ENCODE measurements around the gene CRTC3. TPM values are rescaled to one million over a fixed set of nuclear protein-coding genes. Genes with fewer than 3 reads are reported as not detected.

Gene CRTC3
- total RNA-seq, 1 experiment from 2014 or later: 3.9 TPM

DNA sequence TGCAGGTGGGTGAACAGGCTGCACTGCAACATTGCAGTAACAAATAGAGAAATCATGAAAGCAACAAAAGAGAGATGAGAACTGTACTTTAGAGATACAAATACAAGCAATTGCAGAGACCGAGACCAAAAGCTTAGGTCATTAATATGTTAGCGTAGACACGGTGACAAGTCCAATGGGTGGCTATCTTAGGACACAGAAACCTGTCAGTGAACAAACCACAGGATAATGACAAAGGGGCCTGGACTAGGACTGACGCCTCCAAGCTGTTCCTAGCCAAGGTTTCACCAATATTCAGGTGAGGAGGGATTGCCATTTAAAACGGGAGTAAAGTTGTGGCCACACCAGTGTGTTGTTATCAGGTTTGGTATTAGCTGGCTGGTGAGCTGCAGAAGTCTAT is 145.7 kb downstream of the CRTC3 start:
- Histone ChIP-seq H2AK5ac (ENCODE audit: insufficient read length, low read length) (no peak overlapping the region), H3K9me3 (ENCODE audit: control insufficient read depth, low read depth, low read length) (no peaks in the 10 kb centered on the region), H2AFZ (ENCODE audit: low read length) (no peak overlapping the region), H2BK20ac (ENCODE audit: low read depth, low read length, poor library complexity, severe bottlenecking) (no peak overlapping the region), H3K4me1 (ENCODE audit: insufficient read depth, low read length) (no peaks in the 10 kb centered on the region), H3K79me1 (ENCODE audit: insufficient read depth, low read depth, low read length, poor library complexity, severe bottlenecking) (no peaks in the 10 kb centered on the region), H4K8ac (replicated peaks; ENCODE audit: insufficient read length, low read depth, low read length) (no peak overlapping the region), H2BK5ac (ENCODE audit: insufficient read length, low read length) (no peak overlapping the region), H4K5ac (ENCODE audit: insufficient read length, low read depth, low read length) (no peak overlapping the region), H4K20me1 (ENCODE audit: control insufficient read depth, insufficient read depth, insufficient read length) (no peaks in the 10 kb centered on the region), H3K56ac (ENCODE audit: insufficient read length, low read depth, low read length) (no peak overlapping the region), H3K14ac (ENCODE audit: insufficient read depth, low read length) (no peak overlapping the region), H3K4me2 (ENCODE audit: insufficient read depth, insufficient read length, low read length) (no peak overlapping the region), H3K18ac (ENCODE audit: insufficient read length, low read depth, low read length) (no peak overlapping the region), H3K23ac (ENCODE audit: insufficient read length, low read depth, low read length) (no peak overlapping the region), H2BK15ac (ENCODE audit: low read depth, low read length) (no peak overlapping the region), H2BK120ac (ENCODE audit: low read depth, low read length, poor library complexity, severe bottlenecking) (no peak overlapping the region), H3T11ph (ENCODE audit: low read length) (no peak overlapping the region), H4K91ac (ENCODE audit: insufficient read length, low read depth, low read length) (no peak overlapping the region), H3K27me3 (ENCODE audit: insufficient read depth, low read length) (no peaks in the 10 kb centered on the region), H3K23me2 (ENCODE audit: insufficient read length, low read depth, low read length, poor library complexity, severe bottlenecking) (no peaks in the 10 kb centered on the region), H3K9ac (ENCODE audit: extremely low read depth, insufficient read length, low read length) (no peak overlapping the region), H3K27ac (ENCODE audit: insufficient read length, low read depth, low read length) (no peak overlapping the region), H3K4ac (ENCODE audit: low read depth, low read length) (no peak overlapping the region), H2BK12ac (ENCODE audit: insufficient read length, low read depth, low read length) (no peak overlapping the region), H3K79me2 (ENCODE audit: insufficient read depth, low read length) (no peaks in the 10 kb centered on the region)
- WGBS (ENCODE audit: extremely low coverage, insufficient read length, low lambda C conversion rate): no CpG with 5 or more reads among the region's 5 CpGs
- Mint-ChIP-seq H3K27me3 (ENCODE audit: low read depth) (peaks cover 2% of the 10 kb centered on the region), H3K4me3 (no peak overlapping the region), H3K36me3 (ENCODE audit: insufficient read depth in 1 of 3, low read depth in 3 of 3) (no peaks in the 10 kb centered on the region), H3K4me1 (no peaks in the 10 kb centered on the region), H3K9me3 (peaks cover 3% of the 10 kb centered on the region in 2 experiments; a peak in 1 of 5 replicates), H3K27ac (no peak overlapping the region)
- TF ChIP-seq CTCF (conservative IDR thresholded peaks at IDR 0.05): no peak
- no peak for DNase-seq
